Stimulated activated CD4-positive, alpha-beta T cell treated with anti-CD3 and anti-CD28 coated beads, Interleukin-2, amount 100 ng/mL, for 4 hours (primary cell): ENCODE data around the gene ZNF438.
"Not testable (repeated sequence)": the region's sequence is repeated elsewhere in the genome, so short reads cannot be mapped to it uniquely, and the experiment has no call there.

Experiments
- DNase-seq: peaks from one replicate; pipeline ENCODE4 v3.0.0-alpha.2; 2020; ENCODE audit warnings: low read depth

Gene ZNF438

GRCh38 chr10:30806850-30807249 lies 224.8 kb downstream of the ZNF438 start:
- no peak for DNase-seq

DNA sequence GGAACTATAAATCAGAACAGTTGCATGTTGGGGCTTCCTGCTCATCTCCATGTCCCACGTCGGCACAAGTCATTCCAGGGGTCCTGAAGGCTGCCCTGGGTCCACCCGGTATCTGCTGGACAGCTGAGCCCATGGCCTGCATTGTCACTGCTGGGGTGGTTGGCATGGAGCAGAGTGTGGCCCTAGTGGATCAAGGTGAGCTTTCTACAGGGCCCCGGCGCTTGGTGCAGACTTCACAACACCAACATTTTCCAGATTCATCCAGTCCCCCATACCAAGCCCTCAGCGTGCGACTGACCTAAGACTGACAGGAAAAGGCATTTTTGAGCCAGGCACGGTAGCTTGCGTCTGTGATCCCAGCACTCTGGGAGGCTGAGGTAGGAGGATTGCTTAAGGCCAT lies 226.6 kb downstream of the ZNF438 start:
- no peak for DNase-seq

- DNase-seq = no peak
These were observed 227.1 kb downstream of the ZNF438 start for GRCh38 chr10:30804478-30805055.

DNA sequence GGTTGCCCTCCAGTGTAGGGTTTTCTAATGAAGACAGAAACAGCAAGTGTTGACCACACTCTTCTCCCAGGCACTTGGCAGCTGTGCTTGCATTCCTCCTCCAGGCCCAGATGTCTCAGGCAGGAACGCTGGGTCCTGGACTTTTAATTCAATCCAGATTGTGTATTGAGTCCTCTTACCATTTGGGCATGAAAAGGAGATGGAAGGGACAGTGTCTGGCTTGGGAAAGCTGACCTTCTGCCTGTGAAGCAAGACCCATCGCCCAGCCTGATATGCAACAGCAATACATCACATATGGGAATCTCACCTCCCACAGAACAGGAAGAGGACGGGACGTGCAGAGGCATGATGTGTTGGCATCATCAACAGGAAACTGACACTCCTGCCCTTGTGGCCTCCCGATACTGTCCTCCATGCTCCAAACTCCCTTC lies 227.8 kb downstream of the ZNF438 start:
- DNase-seq = no peak

DNA sequence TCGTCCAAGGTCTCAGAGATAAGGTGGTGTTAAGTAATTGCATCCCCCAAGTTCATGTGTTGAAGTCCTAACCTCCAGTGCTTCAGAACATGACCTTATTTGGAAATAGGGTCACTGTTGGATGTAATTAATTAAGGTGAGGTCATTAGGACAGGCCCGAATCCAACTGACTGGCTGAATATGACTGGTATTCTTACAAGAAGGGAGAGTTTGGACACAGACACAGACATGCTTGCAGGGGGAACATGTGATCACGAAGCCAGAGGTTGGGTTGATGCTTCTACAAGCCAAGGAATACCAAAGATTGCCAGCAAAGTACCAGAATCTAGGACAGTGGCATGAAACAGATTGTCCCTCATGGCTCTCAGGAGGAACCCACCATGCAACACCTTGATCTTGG lies 228.6 kb downstream of the ZNF438 start:
- DNase-seq = no peak

GRCh38 chr10:30800368-30800767 lies 231.3 kb downstream of the ZNF438 start:
- no peak for DNase-seq

DNA sequence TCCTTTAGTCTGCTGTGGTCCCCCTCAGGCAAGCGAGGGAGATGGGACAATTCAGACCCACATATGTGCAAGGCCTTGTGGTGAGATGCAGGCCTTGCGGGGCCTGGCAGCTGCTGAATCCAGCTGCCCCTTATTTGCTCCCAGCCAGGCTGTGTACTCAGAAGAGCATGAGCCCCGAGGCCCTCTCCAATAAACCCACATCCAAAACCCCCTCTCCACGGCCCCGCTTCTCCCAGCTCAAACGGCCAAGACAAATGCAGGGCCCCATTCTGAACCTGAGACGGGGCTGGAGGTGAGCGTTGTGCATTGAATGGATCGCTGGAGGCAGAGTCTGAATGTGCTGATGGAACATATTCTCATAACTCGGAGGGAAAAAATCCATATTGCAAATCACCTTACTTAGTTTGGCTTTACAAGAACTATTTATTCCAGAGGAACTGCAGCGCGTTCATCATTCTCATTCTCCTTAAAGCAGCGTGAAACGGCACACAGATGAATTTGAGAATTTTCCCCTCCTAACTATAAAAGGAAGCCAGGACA lies 232.9 kb downstream of the ZNF438 start:
- DNase-seq = no peak

DNA sequence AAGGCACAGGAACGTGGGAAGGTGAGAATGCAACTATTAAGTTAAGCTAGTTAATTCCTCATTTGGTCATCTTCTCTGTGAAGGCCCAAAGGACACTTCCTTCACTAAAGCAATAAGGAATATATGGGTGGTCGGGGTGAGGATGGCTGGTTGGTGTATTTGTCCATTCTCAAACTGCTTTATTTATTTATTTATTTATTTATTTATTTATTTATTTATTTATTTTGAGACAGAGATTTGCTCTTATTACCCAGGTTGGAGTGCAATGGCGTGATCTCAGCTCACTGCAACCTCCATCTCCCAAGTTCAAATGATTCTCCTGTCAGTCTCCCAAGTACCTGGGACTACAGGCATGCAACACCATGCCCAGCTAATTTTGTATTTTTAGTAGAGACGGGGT lies 236.6 kb downstream of the ZNF438 start:
- DNase-seq = not testable (repeated sequence)
